HL-60 (cell line): Measurements from ENCODE around the gene FBXO21.

Experiments
- CTCF ChIP-seq: IDR thresholded peaks from one replicate; pipeline ENCODE4 v1.5.1; 2011; ENCODE audit warnings: low read length, control low read depth, inconsistent platforms; ENCODE audit not compliant: insufficient read depth
- GABPA ChIP-seq: IDR thresholded peaks from 2 replicates; pipeline ENCODE4 v1.6.1; 2012; ENCODE audit warnings: low read depth
- POLR2AphosphoS5 ChIP-seq: IDR thresholded peaks from 2 replicates; pipeline ENCODE4 v1.6.1; 2012; ENCODE audit warnings: low read depth
- REST ChIP-seq: IDR thresholded peaks from 2 replicates; pipeline ENCODE4 v1.6.1; 2012; ENCODE audit warnings: low read depth; ENCODE audit not compliant: insufficient replicate concordance

- TF ChIP-seq CTCF = no peak
- no peak for TF ChIP-seq POLR2AphosphoS5
- TF ChIP-seq GABPA = no peak
- TF ChIP-seq REST = no peak
These were observed 59.5 kb downstream of the FBXO21 start for GRCh38 chr12:117130801-117131200.
